Liver (tissue), 9 donors: Measurements from ENCODE around the gene TUBA4A. TPM values are rescaled to one million over a fixed set of nuclear protein-coding genes. Genes with fewer than 3 reads are reported as not detected.

Experiments
- DNase-seq: peaks from one replicate; pipeline ENCODE4 v3.0.0-alpha.2; 2017; ENCODE audit warnings: low spot score
- H3K27ac ChIP-seq, 2 donors: one replicate each; pipeline ENCODE4 v1.7.0; 2013; ENCODE audit warnings: inconsistent platforms in 2 of 2, low read length in 2 of 2, control low read depth in 1 of 2, low read depth in 1 of 2, mild to moderate bottlenecking in 1 of 2
- H3K27me3 ChIP-seq, 4 donors: one replicate each; pipeline versions ENCODE4 v1.6.1 to v1.7.0; 2013; ENCODE audit warnings: low read length in 3 of 4, inconsistent platforms in 1 of 4, mild to moderate bottlenecking in 1 of 4, moderate library complexity in 1 of 4; ENCODE audit not compliant: control insufficient read depth in 4 of 4, insufficient read depth in 4 of 4
- H3K36me3 ChIP-seq, 4 donors: one replicate each; pipeline versions ENCODE4 v1.6.1 to v1.7.0; 2013; ENCODE audit warnings: low read length in 3 of 4, mild to moderate bottlenecking in 3 of 4, low read depth in 1 of 4, moderate library complexity in 1 of 4; ENCODE audit not compliant: control insufficient read depth in 4 of 4, insufficient read depth in 3 of 4
- H3K4me1 ChIP-seq, 4 donors: one replicate each; pipeline versions ENCODE4 v1.6.1 to v1.7.0; 2013; ENCODE audit warnings: low read length in 3 of 4, mild to moderate bottlenecking in 3 of 4, moderate library complexity in 1 of 4; ENCODE audit not compliant: control insufficient read depth in 4 of 4, insufficient read depth in 4 of 4
- H3K4me3 ChIP-seq, 3 donors: one replicate each; pipeline versions ENCODE4 v1.6.1 to v1.7.0; 2013; ENCODE audit warnings: low read length in 3 of 3, control low read depth in 1 of 3, low read depth in 1 of 3, mild to moderate bottlenecking in 1 of 3
- H3K9ac ChIP-seq, 2 donors: one replicate each; pipeline ENCODE4 v1.7.0; 2013; ENCODE audit warnings: low read length in 2 of 2, mild to moderate bottlenecking in 2 of 2, moderate library complexity in 2 of 2, control low read depth in 1 of 2, low read depth in 1 of 2
- H3K9me3 ChIP-seq, 4 donors: one replicate each; pipeline versions ENCODE4 v1.6.1 to v1.7.0; 2013; ENCODE audit warnings: low read length in 3 of 4; ENCODE audit not compliant: control insufficient read depth in 4 of 4
- ATF3 ChIP-seq: IDR thresholded peaks from 2 replicates; pipeline ENCODE4 v1.6.1; 2016; ENCODE audit warnings: antibody characterized with exemption
- HNF4A ChIP-seq, 2 donors: conservative IDR thresholded peaks; 2 replicates each; pipeline ENCODE4 v1.6.1; 2016; ENCODE audit warnings: antibody characterized with exemption in 2 of 2, mild to moderate bottlenecking in 2 of 2
- HNF4G ChIP-seq: IDR thresholded peaks from 2 replicates; pipeline ENCODE4 v1.6.1; 2016; ENCODE audit warnings: antibody characterized with exemption
- JUND ChIP-seq, 2 donors: IDR thresholded peaks; 2 replicates each; pipeline ENCODE4 v1.6.1; 2016; ENCODE audit warnings: antibody characterized with exemption in 2 of 2
- RAD21 ChIP-seq, 2 donors: IDR thresholded peaks; 2 replicates each; pipeline ENCODE4 v1.6.1; 2016; ENCODE audit warnings: antibody characterized with exemption in 2 of 2, mild to moderate bottlenecking in 2 of 2
- REST ChIP-seq: IDR thresholded peaks from 2 replicates; pipeline ENCODE4 v1.6.1; 2016; ENCODE audit warnings: antibody characterized with exemption, mild to moderate bottlenecking
- RXRA ChIP-seq, 2 donors: IDR thresholded peaks; 2 replicates each; pipeline ENCODE4 v1.6.1; 2017 to 2018; ENCODE audit warnings: antibody characterized with exemption in 2 of 2, mild to moderate bottlenecking in 1 of 2
- SP1 ChIP-seq: IDR thresholded peaks from 2 replicates; pipeline ENCODE4 v1.6.1; 2018; ENCODE audit warnings: antibody characterized with exemption, mild to moderate bottlenecking
- YY1 ChIP-seq: IDR thresholded peaks from 2 replicates; pipeline ENCODE4 v1.6.1; 2016; ENCODE audit warnings: antibody characterized with exemption, mild to moderate bottlenecking
- WGBS: extraction: QIAGEN DNeasy Blood & Tissue Kit; methylation state at CpG from one replicate; pipeline ENCODE4 v1.1.7; 2013; 5-methylcytosine and 5-hydroxymethylcytosine counted together
- polyA plus RNA-seq, 2 donors: library from polyadenylated mRNA; stranded (reverse) in 1 of 2; unstranded in 1 of 2; fragments of 200-250 nt in 1 of 2; fragments of >200 nt in 1 of 2; fragmentation: Nextera tagmentation in 1 of 2; extraction: Ambion mirVana in 1 of 2; gene quantifications; one replicate each; pipeline versions ENCODE4 v1.2.1 to v1.2.3, GENCODE V29; 2013 to 2015
- total RNA-seq, 2 donors: library from RNA; depleted of rRNA; stranded (reverse); fragments of >200 nt; gene quantifications; one replicate each; pipeline ENCODE4 v1.2.3, GENCODE V29; 2014
- TF ChIP-seq, protein P1 (sequence below): IDR thresholded peaks from 2 replicates; pipeline ENCODE4 v1.6.1; 2016; ENCODE audit warnings: antibody characterized with exemption
- donor health status: healthy.
- donor health status: healthy.
- donor health status: healthy.
- donor health status: healthy.
- donor health status: healthy.

The TUBA4A gene
- total and polyA plus RNA-seq, 4 donors: 16.2 to 63.1 (median 31.6) TPM

GRCh38 chr2:219247678-219248642 lies 5.8 kb downstream of the TUBA4A start:
- TF ChIP-seq HNF4A (conservative IDR thresholded peaks at IDR 0.05) (no peak), RAD21 (IDR thresholded peaks at IDR 0.05) (no peak), YY1 (no peak), ATF3 (no peak), HNF4G (no peak), RXRA (IDR thresholded peaks at IDR 0.05) (no peak), REST (no peak), SP1 (peak; percentile 31)
- Histone ChIP-seq H3K9me3 (no peaks in the 10 kb centered on the region), H3K27ac (peak overlapping the region; percentile 55 to 73), H3K27me3 (no peaks in the 10 kb centered on the region), H3K4me3 (no peak overlapping the region), H3K36me3 (peaks cover 0 to 3% (median 0%) of the 10 kb centered on the region in 4 donors), H3K4me1 (peaks cover 19 to 72% (median 58%) of the 10 kb centered on the region in 4 donors), H3K9ac (no peak overlapping the region)
- DNase-seq: no peak
- 86% methylated on average over 17 of the region's 17 CpGs for WGBS

- no peak overlapping the region for H3K9ac ChIP-seq
- no peak overlapping the region for H3K4me3 ChIP-seq
- no peaks in the 10 kb centered on the region for H3K27me3 ChIP-seq
- H3K36me3 ChIP-seq: peaks cover 0 to 3% (median 0%) of the 10 kb centered on the region in 4 donors
- TF ChIP-seq, protein P1, sequence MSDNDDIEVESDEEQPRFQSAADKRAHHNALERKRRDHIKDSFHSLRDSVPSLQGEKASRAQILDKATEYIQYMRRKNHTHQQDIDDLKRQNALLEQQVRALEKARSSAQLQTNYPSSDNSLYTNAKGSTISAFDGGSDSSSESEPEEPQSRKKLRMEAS: no peak
- TF ChIP-seq HNF4A (conservative IDR thresholded peaks at IDR 0.05) (no peak), JUND (IDR thresholded peaks at IDR 0.05) (no peak)
- no peak for DNase-seq
- WGBS: 98% methylated on average over 10 of the region's 10 CpGs
- peaks cover 16 to 67% (median 57%) of the 10 kb centered on the region in 4 donors for H3K4me1 ChIP-seq
- no peaks in the 10 kb centered on the region for H3K9me3 ChIP-seq
- H3K27ac ChIP-seq: peak overlapping the region in 1 of 2 donors; percentile 94
These were observed 7.2 kb downstream of the TUBA4A start for GRCh38 chr2:219246559-219246958.

GRCh38 chr2:219245899-219246230 lies 7.9 kb downstream of the TUBA4A start:
- TF ChIP-seq REST (no peak), HNF4A (conservative IDR thresholded peaks at IDR 0.05) (no peak)
- H3K9me3 ChIP-seq: no peaks in the 10 kb centered on the region
- H3K27me3 ChIP-seq: no peaks in the 10 kb centered on the region
- H3K4me1 ChIP-seq: peaks cover 12 to 67% (median 57%) of the 10 kb centered on the region in 4 donors
- no peak for DNase-seq
- peak overlapping the region; percentile 76 to 97 for H3K9ac ChIP-seq
- peaks cover 0 to 3% (median 0%) of the 10 kb centered on the region in 4 donors for H3K36me3 ChIP-seq
- WGBS: 12% methylated on average over 10 of the region's 10 CpGs
- peak overlapping the region; percentile 72 to 94 for H3K27ac ChIP-seq
- H3K4me3 ChIP-seq: peak overlapping the region; percentile 70 to 95 (median 80)
